HG03108 (cell line): ENCODE data around the gene EXOC4.
A peak's percentile ranks its signal among the peaks of the same experiment; 100 is the strongest.
"Not testable (repeated sequence)": the region's sequence is repeated elsewhere in the genome, so short reads cannot be mapped to it uniquely, and the experiment has no call there.

Experiments
- ATAC-seq: cut with Tn5 transposase; IDR thresholded peaks from one replicate; pipeline ENCODE4 v1.9.1; 2021; ENCODE audit warnings: moderate library complexity; ENCODE audit not compliant: unreplicated experiment

EXOC4 gene

GRCh38 chr7:134046594-134047128 is 793.8 kb downstream of the EXOC4 start:
- ATAC-seq, result no peak

- ATAC-seq, result no peak
Observed at GRCh38 chr7:134047675-134048074, 794.8 kb downstream of the EXOC4 start.

DNA sequence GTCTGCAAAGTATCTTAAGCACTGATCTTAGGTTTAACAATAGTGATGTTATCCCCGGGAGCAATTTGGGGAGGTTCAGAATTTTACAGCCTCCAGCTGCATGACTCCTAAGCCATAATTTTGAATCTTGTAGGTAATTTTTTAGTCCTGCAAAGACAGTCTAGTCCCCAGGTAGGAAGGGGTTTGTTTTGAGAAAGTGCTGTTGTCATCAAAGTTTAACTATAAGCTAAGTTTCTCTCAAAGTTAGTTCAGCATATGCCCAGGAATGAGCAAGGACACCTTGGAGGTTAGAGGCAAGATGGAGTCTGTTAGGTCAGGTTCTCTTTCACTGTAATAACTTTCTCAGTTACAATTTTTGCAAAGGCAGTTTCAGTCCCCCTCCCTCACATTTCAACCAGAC is 795.3 kb downstream of the EXOC4 start:
- no peak for ATAC-seq

DNA sequence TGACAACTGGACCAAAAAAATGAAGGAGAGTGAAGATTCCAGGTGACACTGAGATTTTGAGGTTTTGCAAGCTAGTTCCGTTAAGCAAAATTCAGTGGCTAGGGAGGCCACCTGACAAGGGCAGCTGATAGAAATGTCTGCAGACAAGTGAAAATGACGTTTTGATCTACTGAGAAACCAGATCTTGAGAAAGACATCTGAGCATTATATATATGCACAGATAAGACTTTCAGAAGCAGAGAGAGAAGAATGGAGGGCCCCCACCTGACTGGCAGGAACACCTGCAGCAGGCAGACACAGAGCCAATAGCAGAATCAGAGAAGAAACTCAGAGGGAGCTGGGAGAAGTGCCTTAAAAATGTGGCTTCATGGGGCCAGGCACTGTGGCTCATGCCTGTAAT is 798.1 kb downstream of the EXOC4 start:
- ATAC-seq, result no peak

DNA sequence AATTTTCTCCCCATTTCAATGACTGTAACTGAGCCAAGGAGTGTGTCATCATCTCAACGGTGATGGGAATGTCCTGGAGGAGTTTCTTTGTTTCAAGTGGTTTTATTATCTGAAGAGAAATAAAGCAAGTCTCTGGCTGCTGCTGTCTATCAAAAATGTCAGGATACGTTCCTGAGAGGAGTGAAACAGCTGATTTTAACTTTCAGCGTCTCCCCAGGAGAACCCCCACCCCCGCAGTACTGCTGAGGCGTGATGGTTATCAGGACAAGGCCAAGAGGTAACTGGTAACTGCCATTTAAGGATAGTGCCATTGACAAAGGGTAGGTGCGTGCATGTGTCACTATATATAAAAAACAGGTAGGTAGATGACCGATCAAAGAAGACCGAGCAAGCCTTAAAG is 803.9 kb downstream of the EXOC4 start:
- no peak for ATAC-seq

- ATAC-seq, result no peak
Observed at GRCh38 chr7:134058521-134058920, 805.6 kb downstream of the EXOC4 start.

DNA sequence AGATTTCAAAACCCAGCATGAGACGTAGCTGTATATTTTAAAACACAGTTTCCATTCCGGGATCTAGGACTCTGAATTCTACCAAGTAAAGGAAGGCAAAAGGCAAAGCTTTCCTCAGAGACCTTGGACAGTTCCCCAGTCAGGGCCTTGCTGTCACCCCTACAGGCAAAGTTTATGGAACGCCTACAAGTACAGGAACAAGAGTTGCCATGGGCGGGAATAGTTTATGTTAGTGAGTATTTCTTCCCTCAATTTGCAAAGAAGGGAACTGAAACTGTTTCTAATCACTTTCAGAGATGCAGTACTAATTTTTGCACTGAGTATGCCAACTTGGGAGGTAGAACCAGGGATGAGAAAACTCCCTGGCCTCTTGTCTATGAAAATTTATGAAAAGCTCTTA is 806.1 kb downstream of the EXOC4 start:
- no peak for ATAC-seq

- no peak for ATAC-seq
Observed at GRCh38 chr7:134059921-134060320, 807.0 kb downstream of the EXOC4 start.

- no peak for ATAC-seq
Observed at GRCh38 chr7:134060874-134061273, 808.0 kb downstream of the EXOC4 start.

DNA sequence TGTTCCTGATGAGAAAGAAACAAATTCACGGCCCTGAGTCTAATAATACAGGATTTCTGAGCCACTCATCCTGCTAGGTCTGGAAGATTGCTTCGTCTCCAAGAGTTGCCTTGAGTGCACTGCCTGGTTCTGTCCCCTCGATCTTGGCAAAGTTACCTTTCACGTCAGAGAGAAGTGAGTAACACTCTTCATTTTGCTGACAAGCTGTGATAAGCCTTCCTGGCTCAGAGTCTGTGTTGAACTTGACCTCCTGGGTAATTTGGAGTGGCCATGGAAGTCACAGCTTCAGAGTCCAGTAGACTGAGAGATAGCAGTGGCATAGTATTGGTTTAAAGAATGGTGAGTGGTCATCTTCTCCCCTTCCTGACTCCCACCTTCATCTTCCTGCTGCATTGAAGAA is 809.6 kb downstream of the EXOC4 start:
- ATAC-seq, result no peak

- no peak for ATAC-seq
Observed at GRCh38 chr7:134065415-134065814, 812.5 kb downstream of the EXOC4 start.

DNA sequence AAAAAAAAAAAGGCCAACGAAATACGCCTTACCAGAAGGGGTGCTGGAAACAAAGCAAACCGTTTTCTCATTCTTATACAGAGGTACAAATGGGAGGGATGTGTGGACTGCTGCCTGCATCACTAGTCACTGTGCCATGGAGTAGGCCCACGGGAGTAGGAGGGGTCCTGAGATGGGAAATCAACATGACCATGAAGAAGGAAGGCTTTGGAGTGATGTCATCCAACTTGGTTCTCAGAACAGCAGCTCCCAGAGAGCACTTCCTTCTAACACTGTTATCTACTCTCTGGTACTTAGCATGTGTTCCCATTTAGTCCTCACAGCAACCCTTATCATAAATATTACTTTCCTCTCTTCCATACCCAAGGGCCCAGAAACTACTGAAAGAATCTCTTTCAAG is 814.3 kb downstream of the EXOC4 start:
- ATAC-seq, result no peak

DNA sequence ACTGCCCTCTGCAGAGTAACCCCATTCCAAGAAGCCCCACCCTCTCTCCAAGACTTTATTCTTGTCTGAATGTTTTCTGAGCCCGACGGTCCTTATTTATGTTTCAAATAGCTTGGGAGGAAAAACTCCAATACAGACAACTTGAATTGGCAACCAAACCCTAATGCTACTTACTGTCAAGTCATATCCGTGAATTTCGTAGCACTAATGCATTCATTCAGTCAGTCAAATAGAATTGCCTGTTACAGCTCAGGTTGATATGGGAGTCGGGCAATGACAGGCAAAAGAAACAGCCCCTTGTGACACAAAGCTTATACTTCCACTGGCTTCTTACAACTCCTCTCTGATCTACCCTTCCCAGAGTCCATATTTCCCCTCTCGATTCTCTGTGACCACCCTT is 815.8 kb downstream of the EXOC4 start:
- ATAC-seq, result no peak

DNA sequence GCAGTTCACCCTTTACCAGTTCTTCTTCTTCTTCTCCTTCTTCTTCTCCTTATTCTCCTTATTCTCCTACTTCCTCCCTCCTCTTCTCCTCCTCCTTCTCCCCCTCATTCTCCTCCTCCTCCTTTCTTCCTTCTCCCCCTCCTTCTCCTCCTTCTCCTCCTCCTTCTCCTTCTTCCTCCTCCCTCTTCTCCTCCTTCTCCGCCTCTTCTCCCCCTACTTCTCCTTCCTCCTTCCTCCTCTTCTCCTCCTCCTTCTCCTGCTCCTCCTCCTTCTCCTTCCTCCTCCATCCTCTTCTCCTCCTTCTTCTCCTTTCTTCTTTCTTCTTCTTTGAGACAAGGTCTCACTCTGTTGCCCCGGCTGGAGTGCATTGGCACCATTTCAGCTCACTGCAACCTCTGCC is 816.3 kb downstream of the EXOC4 start:
- ATAC-seq, result no peak

DNA sequence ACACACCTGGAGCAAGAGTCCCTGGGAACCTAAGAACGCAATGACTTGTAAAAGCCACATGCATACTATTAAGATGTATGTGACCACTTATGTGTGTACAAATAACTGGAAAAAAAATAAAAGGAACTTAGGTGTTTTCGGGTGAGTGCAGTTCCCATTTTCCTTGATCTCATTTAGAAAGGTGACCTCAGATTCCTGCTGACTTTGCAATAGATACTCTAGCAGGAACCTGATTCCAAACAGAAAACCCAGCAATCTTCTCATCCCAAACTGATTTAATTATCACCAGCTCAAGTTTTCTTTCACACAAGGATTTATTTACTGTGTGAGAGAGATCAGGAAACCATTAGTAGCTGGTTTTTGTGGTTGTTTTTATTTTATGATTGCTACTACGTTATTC is 817.8 kb downstream of the EXOC4 start:
- ATAC-seq, result no peak

DNA sequence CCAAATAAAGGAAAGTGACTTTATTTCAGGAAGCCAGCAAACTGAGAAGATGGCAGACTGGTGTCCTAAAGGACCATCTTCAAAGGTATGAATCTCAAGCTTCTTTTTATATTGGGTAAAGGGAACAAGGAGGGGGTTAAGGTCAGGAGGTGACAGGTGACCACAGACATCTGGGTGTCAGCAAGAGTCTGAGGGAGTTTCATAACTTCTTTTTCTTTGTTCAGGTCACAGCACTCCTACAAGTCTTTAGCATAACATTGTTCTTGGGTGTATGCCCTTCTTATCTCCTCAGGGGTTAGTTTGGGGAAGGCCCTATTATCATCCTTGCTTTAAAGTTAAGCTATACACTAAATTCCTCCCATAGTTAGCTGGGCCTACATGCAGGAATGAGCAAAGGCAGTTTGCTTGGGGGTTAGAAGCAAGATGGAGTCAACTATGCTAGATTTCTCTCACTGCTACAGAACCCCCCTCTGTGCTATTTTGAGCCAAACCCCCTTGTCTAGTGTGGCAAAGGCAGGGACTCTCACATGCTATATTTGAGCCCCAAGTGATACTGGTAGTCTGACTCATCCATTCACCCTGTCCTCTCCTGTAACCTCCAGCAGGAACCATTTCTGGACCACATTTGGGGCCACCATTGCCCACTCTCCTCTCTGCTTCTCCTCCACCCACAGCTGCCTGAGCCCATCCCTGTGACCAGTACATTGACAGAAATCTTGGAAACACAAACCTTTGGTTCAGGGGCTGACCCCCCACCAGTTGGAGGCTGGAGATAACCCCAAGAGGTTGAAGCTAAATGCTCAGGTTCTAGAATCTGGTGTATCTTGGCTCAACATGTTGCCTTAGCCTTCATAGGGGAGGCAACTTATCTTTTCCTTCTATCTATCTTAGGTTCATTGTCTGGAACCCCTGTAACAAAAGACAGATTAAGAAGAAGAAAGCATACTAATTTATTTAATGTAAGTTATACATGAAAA is 818.8 kb downstream of the EXOC4 start:
- peak; percentile 89 for ATAC-seq

- no peak for ATAC-seq
Observed at GRCh38 chr7:134073276-134073675, 820.4 kb downstream of the EXOC4 start.

- no peak for ATAC-seq
Observed at GRCh38 chr7:134075799-134076198, 822.9 kb downstream of the EXOC4 start.

DNA sequence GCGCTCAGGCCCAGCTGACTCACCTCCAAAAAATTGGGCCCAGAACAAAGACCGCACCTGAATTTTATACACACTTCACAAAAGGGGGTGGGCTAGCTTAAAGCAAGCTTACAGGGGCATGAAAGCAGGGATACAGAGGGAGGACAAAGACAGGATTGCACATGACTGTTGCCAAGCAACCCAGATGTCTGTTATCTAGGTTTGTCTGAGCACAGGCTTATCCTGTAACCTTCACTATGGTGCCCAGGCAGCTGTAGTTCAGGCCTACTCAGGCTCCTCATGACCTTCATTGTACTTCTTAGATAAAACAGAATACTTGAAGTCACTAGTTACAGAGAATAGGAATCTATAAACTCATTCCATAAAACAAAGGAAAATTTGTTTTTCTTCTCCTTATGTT is 824.7 kb downstream of the EXOC4 start:
- ATAC-seq, result not testable (repeated sequence)

GRCh38 chr7:134078991-134079390 is 826.1 kb downstream of the EXOC4 start:
- ATAC-seq, result no peak

DNA sequence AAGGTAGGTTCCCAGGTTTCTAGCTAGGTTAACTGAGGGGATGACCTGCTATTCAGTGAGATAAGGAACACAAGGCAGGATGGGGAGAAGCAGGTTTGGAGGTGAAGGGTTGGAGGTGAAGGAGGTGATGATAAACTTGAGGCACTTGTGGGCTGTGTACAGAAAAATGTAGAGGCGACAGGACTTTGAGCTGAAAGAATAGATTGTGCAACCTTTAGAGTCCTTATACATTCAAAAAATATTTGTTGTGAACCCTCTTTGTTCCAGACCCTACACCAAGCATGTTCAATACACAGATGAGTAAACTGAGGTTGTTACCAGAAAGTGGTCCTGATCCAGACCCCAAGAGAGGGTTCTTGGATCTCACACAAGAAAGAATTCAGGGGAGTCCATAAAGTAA is 828.8 kb downstream of the EXOC4 start:
- no peak for ATAC-seq

- no peak for ATAC-seq
Observed at GRCh38 chr7:134083766-134084487, 831.0 kb downstream of the EXOC4 start.
